K562 (cell line): Measurements from ENCODE around the gene ALK.

ENCODE experiments used
- ARID4B ChIP-seq: sonication (generic); formaldehyde crosslinking; IDR thresholded peaks from 2 replicates; pipeline ENCODE4 v1.8.0; 2022; ENCODE audit warnings: mild to moderate bottlenecking, missing genetic modification reagents
- BCL6 ChIP-seq: fragments of 250-450 bp; sonication (Bioruptor Pico); IDR thresholded peaks from 2 replicates; pipeline ENCODE4 v1.4.0; 2020
- BHLHE40 ChIP-seq: IDR thresholded peaks from 2 replicates; pipeline ENCODE4 v1.6.1; 2011; ENCODE audit warnings: low read length, improper control_type of control experiment
- CTCF ChIP-seq, 3 experiments: IDR thresholded peaks in 2 of 3; conservative IDR thresholded peaks in 1 of 3; 2 replicates each; pipeline ENCODE4 v1.5.1; 2011 to 2012; ENCODE audit warnings: low read length in 3 of 3, mild to moderate bottlenecking in 3 of 3, control low read depth in 2 of 3, improper control_type of control experiment in 1 of 3, inconsistent platforms in 1 of 3, low read depth in 1 of 3, mixed read lengths in 1 of 3, moderate library complexity in 1 of 3; ENCODE audit not compliant: insufficient read depth in 2 of 3
- ELK1 ChIP-seq: sonication (generic); formaldehyde crosslinking; IDR thresholded peaks from 2 replicates; pipeline ENCODE4 v1.8.1; 2022; ENCODE audit warnings: missing genetic modification reagents
- GTF2F1 ChIP-seq: IDR thresholded peaks from 2 replicates; pipeline ENCODE4 v1.6.1; 2011; ENCODE audit warnings: low read depth, low read length, improper control_type of control experiment
- JUN ChIP-seq, 2 experiments: sonication (generic) in 1 of 2; formaldehyde crosslinking in 1 of 2; IDR thresholded peaks; 2 replicates each; pipeline versions ENCODE4 v1.6.1 to v1.8.0; 2012 to 2022; ENCODE audit warnings: borderline replicate concordance in 2 of 2, mild to moderate bottlenecking in 2 of 2, improper control_type of control experiment in 1 of 2, low read depth in 1 of 2, low read length in 1 of 2, missing genetic modification reagents in 1 of 2
- MXI1 ChIP-seq: IDR thresholded peaks from 2 replicates; pipeline ENCODE4 v1.6.1; 2011; ENCODE audit warnings: low read depth, mild to moderate bottlenecking, improper control_type of control experiment, low read length
- RAD21 ChIP-seq, 2 experiments: fragments of 250-450 bp in 1 of 2; fragments of 450-650 bp in 1 of 2; sonication (Bioruptor Pico) in 1 of 2; formaldehyde crosslinking in 1 of 2; IDR thresholded peaks in 1 of 2; conservative IDR thresholded peaks in 1 of 2; 2 replicates each; pipeline versions ENCODE4 v1.4.0 to v1.8.0; 2020 to 2022; ENCODE audit warnings: mild to moderate bottlenecking in 2 of 2, moderate library complexity in 1 of 2
- USF2 ChIP-seq: sonication (generic); formaldehyde crosslinking; IDR thresholded peaks from 2 replicates; pipeline ENCODE4 v1.5.0; 2020; ENCODE audit warnings: missing genetic modification reagents
- ZFX ChIP-seq: sonication (generic); formaldehyde crosslinking; IDR thresholded peaks from 2 replicates; pipeline ENCODE4 v1.8.0; 2022; ENCODE audit warnings: mild to moderate bottlenecking, missing genetic modification reagents, moderate library complexity

- TF ChIP-seq ARID4B (CRISPR knock-in tag) (no peak), USF2 (CRISPR knock-in tag) (no peak), GTF2F1 (no peak), BHLHE40 (no peak), RAD21 (CRISPR knock-in tag; conservative IDR thresholded peaks at IDR 0.05 in 1 of 2, IDR thresholded peaks at IDR 0.05 in 1 of 2) (no peak), CTCF (IDR thresholded peaks at IDR 0.05 in 2 of 3, conservative IDR thresholded peaks at IDR 0.05 in 1 of 3; ENCODE audit: insufficient read depth in 2 of 3, low read depth in 1 of 3, low read length in 3 of 3) (no peak), ZFX (CRISPR knock-in tag) (no peak), JUN (IDR thresholded peaks at IDR 0.05; ENCODE audit: borderline replicate concordance, low read depth, low read length) (no peak), JUN (CRISPR knock-in tag; IDR thresholded peaks at IDR 0.05; ENCODE audit: borderline replicate concordance) (no peak), BCL6 (CRISPR knock-in tag) (no peak), ELK1 (CRISPR knock-in tag) (no peak), MXI1 (no peak)
Observed at GRCh38 chr2:29601872-29602271, 319.5 kb downstream of the ALK start.
